RCC 7860 (cell line): ENCODE measurements around the gene LARGE1.

Source experiments
- DNase-seq: peaks from one replicate; pipeline ENCODE4 v3.0.0-alpha.2; 2015; ENCODE audit warnings: low spot score
- FAIRE-seq: peaks from 2 replicates; lab custom pipeline; 2012; peaks lifted over from hg19 to GRCh38; lab: Jason Lieb, UNC

Gene LARGE1

GRCh38 chr22:33914699-33915098 is 5.6 kb downstream of the LARGE1 start:
- DNase-seq, result no peak
- FAIRE-seq, result no peak

GRCh38 chr22:33914131-33914530 is 6.1 kb downstream of the LARGE1 start:
- DNase-seq (no peak), FAIRE-seq (no peak)

- FAIRE-seq (no peak), DNase-seq (no peak)
Observed at GRCh38 chr22:33913188-33913587, 7.1 kb downstream of the LARGE1 start.

- no peak for DNase-seq
- FAIRE-seq, result no peak
Observed at GRCh38 chr22:33909911-33910310, 10.4 kb downstream of the LARGE1 start.

- no peak for FAIRE-seq
- DNase-seq, result no peak
Observed at GRCh38 chr22:33909075-33909458, 11.2 kb downstream of the LARGE1 start.

- FAIRE-seq, result no peak
- no peak for DNase-seq
Observed at GRCh38 chr22:33908171-33909074, 11.9 kb downstream of the LARGE1 start.

GRCh38 chr22:33906954-33907353 is 13.3 kb downstream of the LARGE1 start:
- DNase-seq (no peak), FAIRE-seq (no peak)

GRCh38 chr22:33906475-33906874 is 13.8 kb downstream of the LARGE1 start:
- no peak for DNase-seq
- no peak for FAIRE-seq

- FAIRE-seq, result no peak
- DNase-seq, result no peak
Observed at GRCh38 chr22:33903012-33903411, 17.3 kb downstream of the LARGE1 start.

GRCh38 chr22:33902073-33902472 is 18.2 kb downstream of the LARGE1 start:
- FAIRE-seq (no peak), DNase-seq (no peak)

- no peak for FAIRE-seq
Observed at GRCh38 chr22:33898121-33898520, 22.2 kb downstream of the LARGE1 start.

GRCh38 chr22:33897448-33897835 is 22.8 kb downstream of the LARGE1 start:
- FAIRE-seq (no peak), DNase-seq (no peak)

More at GRCh38 chr22:33898121-33898520, 22.2 kb downstream of the LARGE1 start:
- no peak for DNase-seq

- no peak for FAIRE-seq
- DNase-seq, result no peak
Observed at GRCh38 chr22:33896575-33897447, 23.5 kb downstream of the LARGE1 start.

GRCh38 chr22:33896154-33896553 is 24.1 kb downstream of the LARGE1 start:
- no peak for FAIRE-seq
- no peak for DNase-seq

- DNase-seq, result no peak
- no peak for FAIRE-seq
Observed at GRCh38 chr22:33895444-33895843, 24.8 kb downstream of the LARGE1 start.

GRCh38 chr22:33894515-33894914 is 25.8 kb downstream of the LARGE1 start:
- DNase-seq, result no peak
- FAIRE-seq, result no peak

GRCh38 chr22:33894036-33894435 is 26.2 kb downstream of the LARGE1 start:
- FAIRE-seq, result no peak

GRCh38 chr22:33893512-33893911 is 26.8 kb downstream of the LARGE1 start:
- no peak for DNase-seq

More at GRCh38 chr22:33894036-33894435, 26.2 kb downstream of the LARGE1 start:
- DNase-seq, result no peak

GRCh38 chr22:33891992-33892391 is 28.3 kb downstream of the LARGE1 start:
- FAIRE-seq (no peak), DNase-seq (no peak)

More at GRCh38 chr22:33893512-33893911, 26.8 kb downstream of the LARGE1 start:
- no peak for FAIRE-seq

GRCh38 chr22:33891455-33891854 is 28.8 kb downstream of the LARGE1 start:
- DNase-seq (no peak), FAIRE-seq (no peak)

GRCh38 chr22:33889748-33890147 is 30.5 kb downstream of the LARGE1 start:
- FAIRE-seq (no peak), DNase-seq (no peak)

GRCh38 chr22:33888821-33889220 is 31.5 kb downstream of the LARGE1 start:
- no peak for DNase-seq
- FAIRE-seq, result no peak
